ENCODE results near the gene POC1B.

- TF ChIP-seq EZH2phosphoT487 (IDR thresholded peaks at IDR 0.05; ENCODE audit: insufficient read depth, low read depth) = no peak
- TF ChIP-seq EZH2 (IDR thresholded peaks at IDR 0.05; ENCODE audit: insufficient read depth, poor library complexity, severe bottlenecking) = no peak
Measured at GRCh38 chr12:89390802-89391673, 134.8 kb downstream of the POC1B start.

Measured in GM23248 (cell line).